Endothelial cell of umbilical vein (primary cell): Measurements from ENCODE around the gene SNN. TPM values are rescaled to one million over a fixed set of nuclear protein-coding genes. Genes with fewer than 3 reads are reported as not detected.

Experiments used
- BruUV-seq: library from RNA; stranded (reverse); fragments of 400-500 nt; replicated peaks from 2 replicates; lab custom pipeline; 2021; lab: Mats Ljungman, UMichigan
- CTCF ChIA-PET: fragments of 300-600, 350-600 bp; sonication (Branson Sonifier 250); formaldehyde crosslinking; loops from one replicate; lab custom pipeline; 2021; ENCODE audit warnings: antibody characterized with exemption, inconsistent platforms; lab: Charles Lee
- POLR2A ChIA-PET: fragments of 300-600, 350-600 bp; sonication (Branson Sonifier 250); formaldehyde crosslinking; loops from one replicate; lab custom pipeline; 2021; ENCODE audit warnings: antibody characterized with exemption, inconsistent platforms; lab: Charles Lee
- DNase-seq: peaks from one replicate; pipeline ENCODE4 v3.0.0-alpha.2; 2011; ENCODE audit warnings: low read depth, low spot score
- FAIRE-seq: peaks from 2 replicates; lab custom pipeline; 2011; peaks lifted over from hg19 to GRCh38; lab: Jason Lieb, UNC
- H2AFZ ChIP-seq: 2 replicates; pipeline ENCODE4 v1.6.0; 2012; ENCODE audit warnings: low read depth, low read length, control low read depth, inconsistent platforms
- H3K27ac ChIP-seq: 2 replicates; pipeline ENCODE4 v1.5.1; 2011; ENCODE audit warnings: low read depth, mild to moderate bottlenecking, control low read depth, low read length, moderate library complexity; ENCODE audit not compliant: insufficient read depth
- H3K27me3 ChIP-seq, 2 experiments: 2 replicates each; pipeline versions ENCODE4 v1.6.0 to v1.6.1; 2011; ENCODE audit warnings: low read length in 2 of 2, mixed read lengths in 1 of 2; ENCODE audit not compliant: control insufficient read depth in 2 of 2, insufficient read depth in 2 of 2
- H3K36me3 ChIP-seq, 2 experiments: 2 replicates in 1 of 2; 3 replicates in 1 of 2; pipeline ENCODE4 v1.5.1; 2011; ENCODE audit warnings: low read length in 2 of 2, mild to moderate bottlenecking in 1 of 2, moderate library complexity in 1 of 2; ENCODE audit not compliant: control insufficient read depth in 2 of 2, insufficient read depth in 2 of 2; ENCODE audit errors: extremely low read depth in 1 of 2
- H3K4me1 ChIP-seq: 3 replicates; pipeline ENCODE4 v1.5.1; 2011; ENCODE audit warnings: mild to moderate bottlenecking, low read length; ENCODE audit not compliant: control insufficient read depth, insufficient read depth; ENCODE audit errors: extremely low read depth
- H3K4me2 ChIP-seq: 2 replicates; pipeline ENCODE4 v1.6.1; 2011; ENCODE audit warnings: low read length, control low read depth, mixed read lengths; ENCODE audit not compliant: insufficient read depth
- H3K4me3 ChIP-seq, 3 experiments: fragments of 200-600 bp in 1 of 3; sonication (generic), shearing (Covaris generic) in 1 of 3; replicated peaks in 1 of 3; 2 replicates each; pipeline ENCODE4 v1.5.1; 2011 to 2016; ENCODE audit warnings: control low read depth in 3 of 3, low read length in 3 of 3, mild to moderate bottlenecking in 2 of 3, inconsistent platforms in 1 of 3, low read depth in 1 of 3, moderate library complexity in 1 of 3; ENCODE audit not compliant: insufficient read depth in 1 of 3
- H3K79me2 ChIP-seq: 2 replicates; pipeline ENCODE4 v1.6.0; 2012; ENCODE audit warnings: low read length, inconsistent platforms; ENCODE audit not compliant: control insufficient read depth, insufficient read depth
- H3K9ac ChIP-seq: replicated peaks from 2 replicates; pipeline ENCODE3; 2011; ENCODE audit warnings: low read length, control low read depth; ENCODE audit not compliant: insufficient read depth; ENCODE audit errors: extremely low read depth
- H3K9me1 ChIP-seq: replicated peaks from 3 replicates; pipeline ENCODE4 v1.6.0; 2011; ENCODE audit warnings: mild to moderate bottlenecking, low read length; ENCODE audit not compliant: control insufficient read depth, insufficient read depth; ENCODE audit errors: extremely low read depth
- H3K9me3 ChIP-seq: replicated peaks from 2 replicates; pipeline ENCODE4 v1.5.1; 2012; ENCODE audit warnings: low read length, inconsistent platforms; ENCODE audit not compliant: control insufficient read depth, insufficient read depth
- H4K20me1 ChIP-seq: replicated peaks from 2 replicates; pipeline ENCODE3; 2011; ENCODE audit warnings: mild to moderate bottlenecking, low read length; ENCODE audit not compliant: control insufficient read depth, insufficient read depth; ENCODE audit errors: extremely low read depth
- EZH2 ChIP-seq: IDR thresholded peaks from 2 replicates; pipeline ENCODE4 v1.6.1; 2012; ENCODE audit warnings: borderline replicate concordance, low read depth, mild to moderate bottlenecking, moderate library complexity, low read length, inconsistent platforms; ENCODE audit not compliant: severe bottlenecking
- FOS ChIP-seq: IDR thresholded peaks from 2 replicates; pipeline ENCODE4 v1.6.1; 2011; ENCODE audit warnings: mild to moderate bottlenecking, low read length, moderate library complexity, borderline replicate concordance; ENCODE audit not compliant: insufficient read depth
- GATA2 ChIP-seq: IDR thresholded peaks from 2 replicates; pipeline ENCODE4 v1.7.0; 2011; ENCODE audit warnings: low read depth, mild to moderate bottlenecking, moderate library complexity, mixed read lengths, low read length; ENCODE audit not compliant: insufficient read length, insufficient read depth
- JUN ChIP-seq: IDR thresholded peaks from 2 replicates; pipeline ENCODE4 v1.6.1; 2011; ENCODE audit warnings: borderline replicate concordance, low read depth; ENCODE audit not compliant: insufficient read length, insufficient read depth
- MAX ChIP-seq: IDR thresholded peaks from 2 replicates; pipeline ENCODE4 v1.6.1; 2011; ENCODE audit not compliant: insufficient read depth, insufficient read length
- MYC ChIP-seq: IDR thresholded peaks from one replicate; pipeline ENCODE4 v1.6.1; 2011; ENCODE audit warnings: mild to moderate bottlenecking, low read depth, low read length
- POLR2A ChIP-seq: IDR thresholded peaks from 2 replicates; pipeline ENCODE4 v1.6.1; 2012; ENCODE audit warnings: low read depth, mild to moderate bottlenecking, control low read depth, low read length
- POLR2AphosphoS5 ChIP-seq: IDR thresholded peaks from 2 replicates; pipeline ENCODE4 v1.6.1; 2012; ENCODE audit warnings: low read depth, mild to moderate bottlenecking, control low read depth, low read length, moderate library complexity; ENCODE audit not compliant: insufficient read depth
- dilution Hi-C: fragments of 300-500 bp; cut with MboI; formaldehyde crosslinking; loops from one replicate; pipeline ENCODE4 v1.15.0; 2019; ENCODE audit warnings: low sequenced_read_pairs; ENCODE audit not compliant: extremely low pct_ligation_motif_present
- intact Hi-C: fragments of 100-400 bp; cut with micrococcal nuclease; formaldehyde crosslinking; loops from one replicate; pipeline ENCODE4 v1.10.0; 2022
- polyA plus RNA-seq, 4 experiments: library from polyadenylated mRNA; depleted of rRNA in 3 of 4; stranded (reverse) in 3 of 4; unstranded in 1 of 4; fragments of >200 nt; gene quantifications; 2 replicates each; pipeline versions ENCODE4 v1.2.1 to v1.2.3, GENCODE V29; 2011 to 2012; ENCODE audit warnings: missing spikeins in 1 of 4
- total RNA-seq: library from RNA; stranded (reverse); gene quantifications from 2 replicates; pipeline ENCODE4 v1.2.3, GENCODE V29; 2021
- TF ChIP-seq, protein P1 (sequence below), 2 donors: IDR thresholded peaks; 1 replicate in 1 of 2; 2 replicates in 1 of 2; pipeline ENCODE4 v1.5.1; 2011; ENCODE audit warnings: low read length in 2 of 2, mild to moderate bottlenecking in 2 of 2, moderate library complexity in 2 of 2, control low read depth in 1 of 2, inconsistent platforms in 1 of 2, low read depth in 1 of 2; ENCODE audit not compliant: insufficient read depth in 1 of 2; ENCODE audit errors: extremely low read depth in 1 of 2

The SNN gene
- total and polyA plus RNA-seq, 2 donors (not counting 3 experiments of a cell fraction or from before 2014, with no cell fraction given) = 17.7 to 24.1 TPM

DNA sequence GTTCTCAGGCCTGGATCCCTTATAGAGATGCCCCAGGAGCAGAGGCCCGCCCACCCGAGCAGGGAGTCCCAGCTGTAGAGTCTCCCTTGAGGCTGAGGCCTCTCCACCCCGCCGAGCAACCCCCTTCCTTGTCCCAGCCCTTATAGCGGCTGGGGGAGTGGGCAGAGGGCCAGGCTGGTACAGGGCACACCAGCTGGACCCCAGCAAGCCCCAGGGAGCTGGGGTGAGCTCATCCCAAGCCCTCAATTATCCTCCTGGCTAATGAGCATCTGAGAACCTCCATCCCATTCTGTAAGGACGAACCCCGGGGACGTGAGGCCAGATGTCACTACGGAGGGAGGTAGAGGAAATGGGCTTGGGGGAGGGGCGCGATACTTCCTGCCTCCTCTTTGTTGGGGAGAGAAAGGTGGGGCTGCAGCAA lies 3.2 kb upstream of the SNN start:
- dilution Hi-C loops = no loop called here
- Histone ChIP-seq H3K9ac (no peak overlapping the region), H3K27me3 (no peaks in the 10 kb centered on the region), H3K4me2 (no peak overlapping the region), H3K27ac (no peak overlapping the region), H3K36me3 (no peaks in the 10 kb centered on the region), H4K20me1 (no peaks in the 10 kb centered on the region), H3K4me1 (peaks cover 4% of the 10 kb centered on the region), H3K4me3 (no peak overlapping the region), H3K9me3 (no peaks in the 10 kb centered on the region), H3K79me2 (no peaks in the 10 kb centered on the region), H2AFZ (no peak overlapping the region), H3K9me1 (no peaks in the 10 kb centered on the region)
- FAIRE-seq = no peak
- ChIA-PET CTCF (interaction anchor here (1.0 to 1.9 kb wide), 5 partner anchors 24 to 257 kb away, joined by 3 to 6 read pairs (median 3); no protein-coding TSS in a partner anchor), POLR2A (no interaction called here)
- intact Hi-C loops = loop anchor here (5.0 kb wide), 1 partner anchor 408 kb away; the partner anchor contains the start of gene SOCS1
- TF ChIP-seq EZH2 = no peak
- DNase-seq = no peak
- BruUV-seq = no TSS peak

GRCh38 chr16:11666103-11667055 lies 1.9 kb upstream of the SNN start:
- H3K4me2 ChIP-seq = no peak overlapping the region
- no peaks in the 10 kb centered on the region for H3K36me3 ChIP-seq
- no peak overlapping the region for H3K9ac ChIP-seq
- no TSS peak for BruUV-seq
- H3K27me3 ChIP-seq = no peaks in the 10 kb centered on the region
- no peaks in the 10 kb centered on the region for H3K79me2 ChIP-seq
- no peak overlapping the region for H2AFZ ChIP-seq
- POLR2A ChIA-PET = no interaction called here
- H3K9me3 ChIP-seq = no peaks in the 10 kb centered on the region
- no peak overlapping the region for H3K4me3 ChIP-seq
- FAIRE-seq (no peak), DNase-seq (no peak)
- H3K4me1 ChIP-seq = peaks cover 4% of the 10 kb centered on the region
- no peaks in the 10 kb centered on the region for H4K20me1 ChIP-seq
- dilution Hi-C loops (no loop called here), intact Hi-C loops (loop anchor here (5.0 kb wide), 1 partner anchor 409 kb away; the partner anchor contains the start of gene SOCS1)
- no peak overlapping the region for H3K27ac ChIP-seq
- TF ChIP-seq, protein P1, sequence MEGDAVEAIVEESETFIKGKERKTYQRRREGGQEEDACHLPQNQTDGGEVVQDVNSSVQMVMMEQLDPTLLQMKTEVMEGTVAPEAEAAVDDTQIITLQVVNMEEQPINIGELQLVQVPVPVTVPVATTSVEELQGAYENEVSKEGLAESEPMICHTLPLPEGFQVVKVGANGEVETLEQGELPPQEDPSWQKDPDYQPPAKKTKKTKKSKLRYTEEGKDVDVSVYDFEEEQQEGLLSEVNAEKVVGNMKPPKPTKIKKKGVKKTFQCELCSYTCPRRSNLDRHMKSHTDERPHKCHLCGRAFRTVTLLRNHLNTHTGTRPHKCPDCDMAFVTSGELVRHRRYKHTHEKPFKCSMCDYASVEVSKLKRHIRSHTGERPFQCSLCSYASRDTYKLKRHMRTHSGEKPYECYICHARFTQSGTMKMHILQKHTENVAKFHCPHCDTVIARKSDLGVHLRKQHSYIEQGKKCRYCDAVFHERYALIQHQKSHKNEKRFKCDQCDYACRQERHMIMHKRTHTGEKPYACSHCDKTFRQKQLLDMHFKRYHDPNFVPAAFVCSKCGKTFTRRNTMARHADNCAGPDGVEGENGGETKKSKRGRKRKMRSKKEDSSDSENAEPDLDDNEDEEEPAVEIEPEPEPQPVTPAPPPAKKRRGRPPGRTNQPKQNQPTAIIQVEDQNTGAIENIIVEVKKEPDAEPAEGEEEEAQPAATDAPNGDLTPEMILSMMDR (IDR thresholded peaks at IDR 0.05; ENCODE audit: extremely low read depth in 1 of 2, insufficient read depth in 1 of 2, low read depth in 1 of 2, low read length in 2 of 2) = no peak
- no peak for TF ChIP-seq MAX
- no peak for TF ChIP-seq MYC
- TF ChIP-seq JUN = no peak
- TF ChIP-seq EZH2 = no peak
- TF ChIP-seq FOS = no peak
- no peak for TF ChIP-seq GATA2
- no peak for TF ChIP-seq POLR2AphosphoS5
- no peak for TF ChIP-seq POLR2A
- no peaks in the 10 kb centered on the region for H3K9me1 ChIP-seq
- CTCF ChIA-PET = interaction anchor here (1.3 to 1.5 kb wide), 2 partner anchors 134 kb away, joined by 3 to 6 read pairs; no protein-coding TSS in a partner anchor
